Ishikawa (cell line): ENCODE results near the gene SLC9C2.
A peak's percentile ranks its signal among the peaks of the same experiment; 100 is the strongest.

Experiments used
- CEBPB ChIP-seq: IDR thresholded peaks from 2 replicates; pipeline ENCODE4 v1.6.1; 2012
- CREB1 ChIP-seq: IDR thresholded peaks from 2 replicates; pipeline ENCODE4 v1.6.1; 2012; ENCODE audit warnings: low read depth
- EGR1 ChIP-seq: IDR thresholded peaks from 2 replicates; pipeline ENCODE4 v1.6.1; 2012
- EP300 ChIP-seq: IDR thresholded peaks from 2 replicates; pipeline ENCODE4 v1.6.1; 2012; ENCODE audit warnings: borderline replicate concordance
- FOXM1 ChIP-seq: IDR thresholded peaks from 2 replicates; pipeline ENCODE4 v1.6.1; 2012; ENCODE audit warnings: low read depth, borderline replicate concordance
- NFIC ChIP-seq: IDR thresholded peaks from 2 replicates; pipeline ENCODE4 v1.6.1; 2012
- RAD21 ChIP-seq: IDR thresholded peaks from 2 replicates; pipeline ENCODE4 v1.6.1; 2012; ENCODE audit warnings: low read depth
- TAF1 ChIP-seq: IDR thresholded peaks from 2 replicates; pipeline ENCODE4 v1.6.1; 2012; ENCODE audit warnings: low read depth, mild to moderate bottlenecking
- TCF12 ChIP-seq: IDR thresholded peaks from 2 replicates; pipeline ENCODE4 v1.6.1; 2012; ENCODE audit warnings: low read depth
- TEAD4 ChIP-seq: IDR thresholded peaks from 2 replicates; pipeline ENCODE4 v1.6.1; 2012
- USF1 ChIP-seq: IDR thresholded peaks from 2 replicates; pipeline ENCODE4 v1.6.1; 2012
- YY1 ChIP-seq: IDR thresholded peaks from 2 replicates; pipeline ENCODE4 v1.6.1; 2012; ENCODE audit warnings: low read depth
- ZBTB7A ChIP-seq: IDR thresholded peaks from 2 replicates; pipeline ENCODE4 v1.6.1; 2012; ENCODE audit warnings: low read depth
- TF ChIP-seq, protein P1 (sequence below): IDR thresholded peaks from 2 replicates; pipeline ENCODE4 v1.6.1; 2012
- TF ChIP-seq, protein P2 (sequence below): IDR thresholded peaks from 2 replicates; pipeline ENCODE4 v1.6.1; 2012; ENCODE audit warnings: low read depth, mild to moderate bottlenecking

The SLC9C2 gene

GRCh38 chr1:173507847-173508209 is 95.0 kb downstream of the SLC9C2 start:
- TF ChIP-seq, protein P1, sequence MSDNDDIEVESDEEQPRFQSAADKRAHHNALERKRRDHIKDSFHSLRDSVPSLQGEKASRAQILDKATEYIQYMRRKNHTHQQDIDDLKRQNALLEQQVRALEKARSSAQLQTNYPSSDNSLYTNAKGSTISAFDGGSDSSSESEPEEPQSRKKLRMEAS: peak; percentile 20; the same call in 1 of the 2 replicates
- TF ChIP-seq EGR1 (no peak), NFIC (no peak)

DNA sequence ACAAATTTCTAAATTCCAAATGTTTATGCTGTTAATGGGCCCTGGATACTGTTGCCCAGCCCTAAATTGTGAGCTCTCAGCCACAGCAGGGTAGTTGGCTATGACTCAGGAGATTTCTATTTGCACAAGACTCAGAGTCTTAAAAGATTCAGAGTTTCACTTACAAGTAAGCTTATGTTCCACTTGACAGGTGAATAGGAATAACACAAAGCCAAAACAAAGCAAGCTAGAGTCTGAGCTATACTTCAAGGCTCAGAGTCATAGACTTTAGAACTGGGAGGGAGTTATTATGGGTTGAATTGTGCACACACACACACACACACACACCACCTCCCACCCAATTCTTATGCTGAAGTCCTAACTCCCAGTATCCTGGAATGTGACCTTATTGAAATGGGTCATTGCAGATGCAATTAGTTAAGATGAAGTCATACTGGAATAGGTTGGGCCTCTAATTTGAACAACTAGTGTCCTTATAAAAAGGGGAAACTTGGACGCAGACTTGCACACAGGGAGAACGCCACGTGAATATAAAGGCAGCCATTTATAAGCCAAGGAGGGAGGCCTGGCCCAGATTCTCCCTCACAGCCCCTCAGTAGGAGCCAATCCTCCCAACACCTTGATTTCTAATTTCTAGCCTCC is 95.5 kb downstream of the SLC9C2 start:
- TF ChIP-seq USF1 (no peak), TCF12 (peak; percentile 43), NFIC (peak; percentile 82), EP300 (peak; percentile 21; the same call in 1 of the 2 replicates), ZBTB7A (no peak), TEAD4 (peak; percentile 87), CEBPB (0 out of 2 replicates have a peak, but pooled peaks have one; percentile 9), FOXM1 (peak; percentile 31; the same call in 1 of the 2 replicates)
- TF ChIP-seq, protein P1: peak; percentile 50

DNA sequence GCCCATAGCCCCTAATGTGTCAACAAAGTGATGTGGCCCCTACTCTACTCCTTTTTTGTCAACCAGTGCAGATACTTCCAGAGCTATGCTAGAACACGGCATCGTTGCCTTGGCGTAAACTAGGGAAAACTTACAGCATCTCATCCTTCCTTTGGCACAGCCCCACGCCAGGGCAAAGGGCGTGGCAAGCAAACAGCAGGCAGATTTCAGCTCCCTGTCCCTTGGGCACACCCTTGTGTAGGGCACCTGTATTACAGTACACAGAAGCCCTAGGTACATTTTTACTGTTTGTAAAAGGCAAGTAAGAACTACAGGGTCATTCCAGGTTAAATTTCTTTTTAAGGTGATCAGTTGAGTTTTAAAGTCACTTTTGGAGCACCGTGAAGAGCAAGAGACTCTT is 96.4 kb downstream of the SLC9C2 start:
- TF ChIP-seq CREB1 (no peak), YY1 (0 out of 2 replicates have a peak, but pooled peaks have one; percentile 11), RAD21 (peak; percentile 78), EGR1 (no peak), ZBTB7A (no peak)
- TF ChIP-seq, protein P1: no peak

GRCh38 chr1:173505391-173505790 is 97.5 kb downstream of the SLC9C2 start:
- TF ChIP-seq TEAD4: no peak
- TF ChIP-seq NFIC: no peak
- TF ChIP-seq CEBPB: no peak
- TF ChIP-seq, protein P1: no peak
- no peak for TF ChIP-seq FOXM1
- TF ChIP-seq, protein P2, sequence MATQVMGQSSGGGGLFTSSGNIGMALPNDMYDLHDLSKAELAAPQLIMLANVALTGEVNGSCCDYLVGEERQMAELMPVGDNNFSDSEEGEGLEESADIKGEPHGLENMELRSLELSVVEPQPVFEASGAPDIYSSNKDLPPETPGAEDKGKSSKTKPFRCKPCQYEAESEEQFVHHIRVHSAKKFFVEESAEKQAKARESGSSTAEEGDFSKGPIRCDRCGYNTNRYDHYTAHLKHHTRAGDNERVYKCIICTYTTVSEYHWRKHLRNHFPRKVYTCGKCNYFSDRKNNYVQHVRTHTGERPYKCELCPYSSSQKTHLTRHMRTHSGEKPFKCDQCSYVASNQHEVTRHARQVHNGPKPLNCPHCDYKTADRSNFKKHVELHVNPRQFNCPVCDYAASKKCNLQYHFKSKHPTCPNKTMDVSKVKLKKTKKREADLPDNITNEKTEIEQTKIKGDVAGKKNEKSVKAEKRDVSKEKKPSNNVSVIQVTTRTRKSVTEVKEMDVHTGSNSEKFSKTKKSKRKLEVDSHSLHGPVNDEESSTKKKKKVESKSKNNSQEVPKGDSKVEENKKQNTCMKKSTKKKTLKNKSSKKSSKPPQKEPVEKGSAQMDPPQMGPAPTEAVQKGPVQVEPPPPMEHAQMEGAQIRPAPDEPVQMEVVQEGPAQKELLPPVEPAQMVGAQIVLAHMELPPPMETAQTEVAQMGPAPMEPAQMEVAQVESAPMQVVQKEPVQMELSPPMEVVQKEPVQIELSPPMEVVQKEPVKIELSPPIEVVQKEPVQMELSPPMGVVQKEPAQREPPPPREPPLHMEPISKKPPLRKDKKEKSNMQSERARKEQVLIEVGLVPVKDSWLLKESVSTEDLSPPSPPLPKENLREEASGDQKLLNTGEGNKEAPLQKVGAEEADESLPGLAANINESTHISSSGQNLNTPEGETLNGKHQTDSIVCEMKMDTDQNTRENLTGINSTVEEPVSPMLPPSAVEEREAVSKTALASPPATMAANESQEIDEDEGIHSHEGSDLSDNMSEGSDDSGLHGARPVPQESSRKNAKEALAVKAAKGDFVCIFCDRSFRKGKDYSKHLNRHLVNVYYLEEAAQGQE: no peak
- no peak for TF ChIP-seq ZBTB7A
- no peak for TF ChIP-seq RAD21

DNA sequence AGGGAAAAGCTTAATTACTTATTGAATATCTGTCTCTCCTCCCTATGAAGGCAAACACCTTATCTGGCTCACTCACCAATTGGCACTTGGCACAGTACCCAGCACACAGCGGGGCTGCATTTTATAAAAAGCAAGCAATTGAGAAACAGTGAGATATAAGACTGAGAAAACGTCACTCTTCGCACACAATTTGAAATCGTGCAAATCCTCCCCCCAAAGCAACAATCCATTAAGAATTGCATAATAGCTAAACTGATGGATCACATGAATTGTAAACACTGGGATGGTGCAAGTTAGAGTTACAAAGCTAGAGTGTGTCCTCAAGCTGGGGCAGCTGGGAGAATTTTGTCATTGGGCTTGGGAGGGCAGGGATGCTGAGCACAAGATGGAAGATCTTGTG is 98.6 kb downstream of the SLC9C2 start:
- no peak for TF ChIP-seq RAD21
- peak; percentile 22; the same call in 1 of the 2 replicates for TF ChIP-seq NFIC
- peak; percentile 44; the same call in 1 of the 2 replicates for TF ChIP-seq CEBPB

DNA sequence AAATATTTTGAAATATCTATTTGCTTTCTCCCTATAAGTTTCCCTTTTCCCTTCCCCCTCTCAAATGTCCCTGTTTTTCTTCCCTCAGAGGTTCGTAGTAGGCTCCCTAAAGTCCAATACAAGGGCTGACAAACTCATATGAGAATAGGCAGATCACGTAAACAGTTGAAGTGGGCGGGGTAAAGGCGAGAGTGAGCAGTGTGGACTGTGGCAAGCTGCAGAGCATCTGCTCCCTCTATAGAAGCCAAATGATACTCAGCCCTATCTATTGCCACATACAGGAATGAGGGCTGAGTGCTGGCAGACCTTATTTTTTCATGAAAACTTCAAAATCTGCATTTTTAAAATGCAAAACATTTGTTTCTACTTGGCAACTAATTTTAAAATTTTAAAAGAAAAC is 99.5 kb downstream of the SLC9C2 start:
- TF ChIP-seq NFIC (no peak), TEAD4 (no peak), YY1 (no peak), EGR1 (no peak), TAF1 (no peak), TCF12 (no peak), ZBTB7A (no peak), FOXM1 (no peak), CEBPB (no peak), USF1 (no peak; the same call in 1 of the 2 replicates), RAD21 (no peak), CREB1 (no peak)
- TF ChIP-seq, protein P1: no peak

DNA sequence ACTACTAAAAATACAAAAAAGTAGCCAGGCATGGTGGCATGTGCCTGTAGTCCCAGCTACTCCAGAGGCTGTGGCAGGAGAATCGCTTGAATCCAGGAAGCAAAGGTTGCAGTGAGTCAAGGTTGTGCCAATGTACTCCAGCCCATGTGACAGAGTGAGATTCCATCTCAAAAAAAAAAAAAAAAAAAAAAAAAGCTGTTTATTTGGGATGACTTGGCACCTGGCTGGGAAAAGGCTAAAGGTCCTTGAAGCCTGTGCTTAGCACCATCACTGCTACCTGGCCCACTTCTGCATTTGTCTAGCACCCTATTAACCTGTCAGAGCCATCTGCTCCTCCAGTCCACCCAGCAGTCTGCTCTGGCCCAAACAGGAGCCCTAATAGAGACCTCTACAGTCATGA is 100.8 kb downstream of the SLC9C2 start:
- TF ChIP-seq CREB1: no peak
- no peak for TF ChIP-seq USF1
- no peak for TF ChIP-seq RAD21
- TF ChIP-seq NFIC: no peak
- TF ChIP-seq YY1: no peak
- no peak for TF ChIP-seq TAF1
- TF ChIP-seq EGR1: no peak
- TF ChIP-seq TCF12: no peak
- TF ChIP-seq ZBTB7A: no peak
- TF ChIP-seq FOXM1: no peak
- no peak for TF ChIP-seq EP300
